ENCODE data around the gene SPDYE17.
A peak's percentile ranks its signal among the peaks of the same experiment; 100 is the strongest.
"Not testable (repeated sequence)": the region's sequence is repeated elsewhere in the genome, so short reads cannot be mapped to it uniquely, and the experiment has no call there.

Gene SPDYE17

GRCh38 chr7:77002104-77002503 lies 30.1 kb downstream of the SPDYE17 start:
- not testable (repeated sequence) for H3K4me3 ChIP-seq (ENCODE audit: low read depth, low read length); DNase-seq (ENCODE audit: low read depth)

GRCh38 chr7:76999474-77000107 lies 32.6 kb downstream of the SPDYE17 start:
- not testable (repeated sequence) for DNase-seq (ENCODE audit: low read depth); H3K4me3 ChIP-seq (ENCODE audit: low read depth, low read length)
- peak; percentile 4 for TF ChIP-seq CTCF (conservative IDR thresholded peaks at IDR 0.05; ENCODE audit: low read depth, low read length)

GRCh38 chr7:76998764-76999450 lies 33.3 kb downstream of the SPDYE17 start:
- not testable (repeated sequence) for DNase-seq (ENCODE audit: low read depth); H3K4me3 ChIP-seq (ENCODE audit: low read depth, low read length)

- no peak overlapping the region for H3K4me3 ChIP-seq (ENCODE audit: low read depth, low read length)
- DNase-seq (ENCODE audit: low read depth): no peak
- no peak for TF ChIP-seq CTCF (conservative IDR thresholded peaks at IDR 0.05; ENCODE audit: low read depth, low read length)
These were observed 33.9 kb downstream of the SPDYE17 start for GRCh38 chr7:76998285-76998589.

- DNase-seq (ENCODE audit: low read depth): no peak
- H3K4me3 ChIP-seq (ENCODE audit: low read depth, low read length): no peak overlapping the region
- TF ChIP-seq CTCF (conservative IDR thresholded peaks at IDR 0.05; ENCODE audit: low read depth, low read length): no peak
These were observed 34.5 kb downstream of the SPDYE17 start for GRCh38 chr7:76997381-76998284.

- DNase-seq (ENCODE audit: low read depth); H3K4me3 ChIP-seq (ENCODE audit: low read depth, low read length): not testable (repeated sequence)
These were observed 35.2 kb downstream of the SPDYE17 start for GRCh38 chr7:76996932-76997331.

- DNase-seq (ENCODE audit: low read depth); H3K4me3 ChIP-seq (ENCODE audit: low read depth, low read length): not testable (repeated sequence)
These were observed 37.9 kb downstream of the SPDYE17 start for GRCh38 chr7:76994286-76994685.

- H3K4me3 ChIP-seq (ENCODE audit: low read depth, low read length); DNase-seq (ENCODE audit: low read depth): not testable (repeated sequence)
These were observed 38.3 kb downstream of the SPDYE17 start for GRCh38 chr7:76993831-76994230.

- not testable (repeated sequence) for DNase-seq (ENCODE audit: low read depth)
These were observed 39.3 kb downstream of the SPDYE17 start for GRCh38 chr7:76992871-76993270.

GRCh38 chr7:76992204-76992603 lies 40.0 kb downstream of the SPDYE17 start:
- H3K4me3 ChIP-seq (ENCODE audit: low read depth, low read length); DNase-seq (ENCODE audit: low read depth): not testable (repeated sequence)

More at GRCh38 chr7:76992871-76993270, 39.3 kb downstream of the SPDYE17 start:
- H3K4me3 ChIP-seq (ENCODE audit: low read depth, low read length): not testable (repeated sequence)

GRCh38 chr7:76990202-76990601 lies 42.0 kb downstream of the SPDYE17 start:
- H3K4me3 ChIP-seq (ENCODE audit: low read depth, low read length); DNase-seq (ENCODE audit: low read depth): not testable (repeated sequence)

- DNase-seq (ENCODE audit: low read depth); H3K4me3 ChIP-seq (ENCODE audit: low read depth, low read length): not testable (repeated sequence)
These were observed 46.0 kb downstream of the SPDYE17 start for GRCh38 chr7:76985924-76986717.

GRCh38 chr7:76984784-76985136 lies 47.4 kb downstream of the SPDYE17 start:
- DNase-seq (ENCODE audit: low read depth); H3K4me3 ChIP-seq (ENCODE audit: low read depth, low read length): not testable (repeated sequence)

GRCh38 chr7:76983937-76984783 lies 48.0 kb downstream of the SPDYE17 start:
- DNase-seq (ENCODE audit: low read depth): not testable (repeated sequence)

More at GRCh38 chr7:76983937-76984783, 48.0 kb downstream of the SPDYE17 start:
- H3K4me3 ChIP-seq (ENCODE audit: low read depth, low read length): not testable (repeated sequence)
